T47D (cell line): ENCODE data around the gene CALD1.
"Not testable (repeated sequence)": the region's sequence is repeated elsewhere in the genome, so short reads cannot be mapped to it uniquely, and the experiment has no call there.

Experiments used
- DNase-seq, 2 experiments: peaks; one replicate each; pipeline versions ENCODE4 v3.0.0 to v3.0.0-alpha.2; 2011 to 2012; ENCODE audit warnings: low read depth in 1 of 2, low spot score in 1 of 2
- JUND ChIP-seq: IDR thresholded peaks from 2 replicates; pipeline ENCODE4 v1.6.1; 2012; ENCODE audit warnings: low read depth
- in situ Hi-C: cut with HindIII; loops from 2 replicates; pipeline ENCODE4 v1.10.0; 2016; ENCODE audit warnings: low sequenced_read_pairs, low pct_unique_long_range_greater_than_20kb

Gene CALD1

GRCh38 chr7:134962270-134962780 is 182.9 kb downstream of the CALD1 start:
- in situ Hi-C loops: no loop called here

GRCh38 chr7:134963036-134963435 is 183.6 kb downstream of the CALD1 start:
- in situ Hi-C loops: no loop called here
- no peak for TF ChIP-seq JUND
- DNase-seq: no peak

More at GRCh38 chr7:134962270-134962780, 182.9 kb downstream of the CALD1 start:
- no peak for TF ChIP-seq JUND
- DNase-seq: no peak

GRCh38 chr7:134966691-134967090 is 187.3 kb downstream of the CALD1 start:
- DNase-seq: peak in 1 of 2 experiments; percentile 59
- in situ Hi-C loops: no loop called here
- no peak for TF ChIP-seq JUND

GRCh38 chr7:134968110-134968509 is 188.7 kb downstream of the CALD1 start:
- no peak for DNase-seq
- in situ Hi-C loops: no loop called here

GRCh38 chr7:134981645-134982044 is 202.2 kb downstream of the CALD1 start:
- in situ Hi-C loops, DNase-seq: not testable (repeated sequence)

More at GRCh38 chr7:134968110-134968509, 188.7 kb downstream of the CALD1 start:
- no peak for TF ChIP-seq JUND

- no peak for TF ChIP-seq JUND
- in situ Hi-C loops: no loop called here
- no peak for DNase-seq
These were observed 206.5 kb downstream of the CALD1 start for GRCh38 chr7:134985894-134986362.

- peak; percentile 77 to 94 for DNase-seq
- in situ Hi-C loops: no loop called here
These were observed 207.2 kb downstream of the CALD1 start, which contains the start of gene AGBL3 for GRCh38 chr7:134986363-134987251. TSS of gene AGBL3 (plus strand) at chr7:134986508. CDS start at chr7:134987934, 1,426 bp downstream.

GRCh38 chr7:134988161-134988560 is 208.7 kb downstream of the CALD1 start:
- in situ Hi-C loops: no loop called here

More at GRCh38 chr7:134986363-134987251, 207.2 kb downstream of the CALD1 start, which contains the start of gene AGBL3:
- no peak for TF ChIP-seq JUND

GRCh38 chr7:134991469-134992339 is 212.3 kb downstream of the CALD1 start:
- in situ Hi-C loops: no loop called here
- no peak for TF ChIP-seq JUND
- DNase-seq: no peak

More at GRCh38 chr7:134988161-134988560, 208.7 kb downstream of the CALD1 start:
- no peak for DNase-seq
- no peak for TF ChIP-seq JUND

GRCh38 chr7:134992626-134993179 is 213.3 kb downstream of the CALD1 start:
- TF ChIP-seq JUND: no peak
- in situ Hi-C loops: no loop called here
- no peak for DNase-seq

- no peak for TF ChIP-seq JUND
- in situ Hi-C loops: no loop called here
- no peak for DNase-seq
These were observed 214.5 kb downstream of the CALD1 start for GRCh38 chr7:134993877-134994456.
